ENCODE data around the gene PAGR1. TPM values are rescaled to one million over a fixed set of nuclear protein-coding genes. Genes with fewer than 3 reads are reported as not detected.
"Not testable (repeated sequence)": the region's sequence is repeated elsewhere in the genome, so short reads cannot be mapped to it uniquely, and the experiment has no call there.

PAGR1 gene
- total RNA-seq, 1 donor from 2014 or later = 62.3 TPM

DNA sequence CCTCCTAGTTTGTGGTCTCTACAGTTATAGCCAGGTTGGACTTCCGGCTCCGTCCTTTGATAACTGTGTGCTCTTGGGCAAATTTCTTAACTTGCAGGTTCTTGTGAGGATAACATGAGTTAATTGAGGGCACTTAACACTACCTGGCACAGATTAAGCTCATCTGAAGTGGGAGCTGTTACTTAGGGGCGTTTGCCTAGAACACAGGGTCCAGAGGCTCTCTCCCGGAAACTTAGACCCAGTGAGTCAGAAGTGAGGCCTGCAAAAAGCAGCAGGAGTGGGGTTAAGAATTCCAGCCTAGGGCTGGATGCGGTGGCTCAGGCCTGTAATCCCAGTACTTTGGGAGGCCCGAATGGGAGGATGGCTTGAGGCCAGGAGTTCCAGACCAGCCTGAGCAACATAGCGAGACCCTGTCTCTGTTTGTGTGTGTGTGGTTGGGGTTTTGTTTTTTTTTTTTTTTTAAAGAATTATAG lies 5.7 kb downstream of the PAGR1 start:
- H3K4me3 ChIP-seq (ENCODE audit: low read depth, low read length) = peak overlapping the region; percentile 76
- TF ChIP-seq, protein P1, sequence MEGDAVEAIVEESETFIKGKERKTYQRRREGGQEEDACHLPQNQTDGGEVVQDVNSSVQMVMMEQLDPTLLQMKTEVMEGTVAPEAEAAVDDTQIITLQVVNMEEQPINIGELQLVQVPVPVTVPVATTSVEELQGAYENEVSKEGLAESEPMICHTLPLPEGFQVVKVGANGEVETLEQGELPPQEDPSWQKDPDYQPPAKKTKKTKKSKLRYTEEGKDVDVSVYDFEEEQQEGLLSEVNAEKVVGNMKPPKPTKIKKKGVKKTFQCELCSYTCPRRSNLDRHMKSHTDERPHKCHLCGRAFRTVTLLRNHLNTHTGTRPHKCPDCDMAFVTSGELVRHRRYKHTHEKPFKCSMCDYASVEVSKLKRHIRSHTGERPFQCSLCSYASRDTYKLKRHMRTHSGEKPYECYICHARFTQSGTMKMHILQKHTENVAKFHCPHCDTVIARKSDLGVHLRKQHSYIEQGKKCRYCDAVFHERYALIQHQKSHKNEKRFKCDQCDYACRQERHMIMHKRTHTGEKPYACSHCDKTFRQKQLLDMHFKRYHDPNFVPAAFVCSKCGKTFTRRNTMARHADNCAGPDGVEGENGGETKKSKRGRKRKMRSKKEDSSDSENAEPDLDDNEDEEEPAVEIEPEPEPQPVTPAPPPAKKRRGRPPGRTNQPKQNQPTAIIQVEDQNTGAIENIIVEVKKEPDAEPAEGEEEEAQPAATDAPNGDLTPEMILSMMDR (conservative IDR thresholded peaks at IDR 0.05; ENCODE audit: low read depth, low read length) = no peak
- DNase-seq (ENCODE audit: low read depth) = no peak

DNA sequence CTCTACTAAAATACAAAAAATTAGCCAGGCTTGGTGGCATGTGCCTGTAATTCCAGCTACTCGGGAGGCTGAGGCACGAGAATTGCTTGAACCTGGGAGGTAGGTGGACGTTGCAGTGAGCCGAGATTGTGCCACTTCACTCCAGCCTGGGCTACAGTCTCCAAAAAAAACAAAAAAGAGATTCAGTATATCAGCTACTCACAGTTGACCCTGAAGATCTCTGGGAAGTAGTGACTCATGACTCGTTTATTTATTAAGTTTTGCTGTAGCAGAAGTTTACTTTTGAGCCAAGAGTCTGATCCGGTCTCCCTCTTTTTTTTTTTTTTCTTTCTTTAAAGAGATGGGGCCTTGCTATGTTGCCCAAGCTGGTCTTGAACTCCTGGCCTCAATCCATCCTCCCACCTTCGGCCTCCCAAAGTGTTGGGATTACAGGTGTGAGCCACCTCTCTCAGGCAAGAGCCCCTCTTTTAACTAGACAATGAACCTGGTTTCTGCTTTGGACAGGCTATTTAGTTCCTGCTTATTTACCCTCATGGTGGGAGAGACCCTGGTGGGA lies 8.7 kb downstream of the PAGR1 start:
- H3K4me3 ChIP-seq (ENCODE audit: low read depth, low read length) = peak overlapping the region; percentile 32
- TF ChIP-seq, protein P1 (conservative IDR thresholded peaks at IDR 0.05; ENCODE audit: low read depth, low read length) = no peak
- no peak for DNase-seq (ENCODE audit: low read depth)

DNA sequence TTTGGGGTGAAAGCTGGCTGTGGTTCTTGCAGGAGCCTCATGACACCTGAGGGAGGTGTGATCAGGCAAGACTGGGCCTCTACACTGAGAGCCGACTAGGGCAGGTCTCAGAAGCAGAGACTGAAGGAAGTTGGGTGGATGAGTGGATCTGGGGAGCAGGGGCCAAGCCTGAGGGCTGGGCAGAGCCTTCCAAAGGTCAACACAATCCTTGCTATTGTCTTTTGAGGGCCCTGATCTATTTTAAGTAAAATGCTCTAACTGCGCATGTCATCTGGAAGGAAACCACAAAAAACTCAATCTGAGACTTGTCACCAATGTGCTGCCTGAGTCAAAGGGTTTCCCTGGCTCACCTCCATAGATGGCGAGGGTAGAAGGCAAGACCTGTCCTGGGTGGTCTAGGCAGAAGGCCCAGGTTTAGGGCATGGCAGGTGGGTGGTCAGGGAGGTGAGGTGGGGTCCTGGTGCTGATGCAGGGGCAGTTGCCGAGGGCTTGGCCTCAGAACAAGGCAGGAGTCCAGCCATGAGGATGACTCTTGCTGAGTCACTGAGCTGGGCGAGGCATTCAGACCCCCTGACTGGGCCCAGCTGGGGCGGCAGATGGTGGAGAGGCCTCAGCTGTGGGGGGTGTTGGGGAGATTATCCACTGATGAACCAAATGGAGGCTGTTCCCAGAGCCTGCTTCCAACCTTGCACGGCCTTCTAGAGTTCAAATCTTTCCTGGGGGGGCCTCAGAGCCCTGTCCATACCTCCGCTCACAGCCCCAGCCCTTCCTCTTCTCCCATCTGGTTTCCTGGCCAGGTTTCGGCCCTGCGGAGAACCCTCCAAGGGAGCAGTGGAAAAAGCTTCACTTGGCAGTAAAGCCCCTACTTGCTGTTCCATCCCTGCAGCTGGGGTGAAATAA lies 9.4 kb downstream of the PAGR1 start:
- no peak for DNase-seq (ENCODE audit: low read depth)
- TF ChIP-seq, protein P1 (conservative IDR thresholded peaks at IDR 0.05; ENCODE audit: low read depth, low read length) = no peak
- H3K4me3 ChIP-seq (ENCODE audit: low read depth, low read length) = peak overlapping the region; percentile 32

DNA sequence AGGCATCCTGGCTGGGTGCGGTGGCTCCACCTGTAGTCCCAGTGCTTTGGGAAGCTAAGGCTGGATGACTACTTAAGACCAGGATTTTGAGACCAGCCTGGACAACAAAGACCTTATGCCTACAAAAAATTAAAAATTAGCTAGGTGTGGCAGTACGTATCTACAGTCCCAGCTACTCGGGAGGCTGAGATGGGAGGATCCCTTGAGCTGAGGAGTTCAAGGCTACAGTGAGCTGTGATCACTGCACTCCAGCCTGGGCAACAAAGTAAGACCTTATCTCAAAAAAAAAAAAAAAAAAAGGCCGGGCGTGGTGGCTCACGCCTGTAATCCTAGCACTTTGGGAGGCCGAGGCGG lies 10.4 kb downstream of the PAGR1 start:
- no peak for DNase-seq (ENCODE audit: low read depth)
- TF ChIP-seq, protein P1 (conservative IDR thresholded peaks at IDR 0.05; ENCODE audit: low read depth, low read length) = no peak
- H3K4me3 ChIP-seq (ENCODE audit: low read depth, low read length) = no peak overlapping the region

DNA sequence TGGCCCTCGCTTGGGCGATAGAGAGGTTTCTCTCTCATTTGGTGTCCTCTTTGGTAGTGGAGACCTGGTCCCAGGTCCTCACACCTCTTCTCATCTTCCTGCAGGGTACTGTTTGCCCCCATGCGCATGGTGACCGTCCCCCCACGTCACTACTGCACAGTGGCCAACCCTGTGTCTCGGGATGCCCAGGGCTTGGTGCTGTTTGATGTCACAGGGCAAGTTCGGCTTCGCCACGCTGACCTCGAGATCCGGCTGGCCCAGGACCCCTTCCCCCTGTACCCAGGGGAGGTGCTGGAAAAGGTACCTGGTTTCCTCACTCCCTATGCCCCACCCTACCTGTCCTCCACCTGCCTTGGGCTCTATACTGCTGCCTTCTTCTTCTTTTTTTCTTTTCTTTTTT lies 14.8 kb downstream of the PAGR1 start:
- TF ChIP-seq, protein P1 (conservative IDR thresholded peaks at IDR 0.05; ENCODE audit: low read depth, low read length) = no peak
- DNase-seq (ENCODE audit: low read depth) = no peak
- no peak overlapping the region for H3K4me3 ChIP-seq (ENCODE audit: low read depth, low read length)

DNA sequence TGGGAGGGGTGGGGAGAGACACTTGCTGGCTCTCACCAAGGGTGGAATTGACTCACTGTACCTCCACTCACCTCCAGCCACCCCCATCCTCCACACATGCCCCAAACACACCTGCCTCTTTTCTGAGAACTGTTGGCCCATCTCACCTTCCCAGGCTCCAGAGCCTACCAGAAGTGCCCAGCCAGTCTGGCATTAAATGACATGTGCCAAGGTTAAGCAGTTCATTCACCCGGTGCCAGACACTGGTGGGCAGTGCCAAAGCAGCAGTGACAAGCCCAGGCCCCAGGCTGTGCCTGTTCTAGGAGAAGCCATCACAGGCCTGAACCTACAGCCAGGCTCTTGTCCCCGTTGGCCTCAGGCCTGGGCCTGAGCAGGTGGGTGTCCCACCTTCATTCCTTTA lies 15.5 kb downstream of the PAGR1 start:
- DNase-seq (ENCODE audit: low read depth) = no peak
- no peak overlapping the region for H3K4me3 ChIP-seq (ENCODE audit: low read depth, low read length)
- TF ChIP-seq, protein P1 (conservative IDR thresholded peaks at IDR 0.05; ENCODE audit: low read depth, low read length) = no peak

DNA sequence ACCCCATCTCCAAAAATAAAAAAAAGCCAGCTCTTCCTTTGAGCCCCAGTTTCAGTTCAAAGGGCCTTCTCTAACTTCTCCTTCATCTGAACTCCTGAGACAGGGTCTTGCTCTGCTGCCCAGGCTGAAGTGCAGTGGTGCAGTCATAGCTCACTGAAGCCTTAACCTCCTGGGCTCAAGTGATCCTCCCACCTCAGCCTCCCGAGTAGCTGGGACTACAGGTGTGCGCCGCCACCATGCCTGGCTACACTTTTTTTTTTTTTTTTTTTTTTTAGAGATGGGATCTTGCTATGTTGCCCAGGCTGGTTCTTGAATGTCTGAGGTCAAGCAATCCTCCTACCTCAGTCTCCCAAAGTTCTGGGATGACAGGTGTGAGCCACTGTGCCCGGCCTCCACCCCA lies 17.3 kb downstream of the PAGR1 start:
- not testable (repeated sequence) for DNase-seq (ENCODE audit: low read depth); H3K4me3 ChIP-seq (ENCODE audit: low read depth, low read length)

Data from epithelial cell of proximal tubule (primary cell).